Measurements from ENCODE around the gene VIM. TPM values are rescaled to one million over a fixed set of nuclear protein-coding genes. Genes with fewer than 3 reads are reported as not detected.
A peak's percentile ranks its signal among the peaks of the same experiment; 100 is the strongest.

Gene VIM
- total and polyA plus RNA-seq, 10 donors = 510 to 2,377 (median 1,295) TPM

DNA sequence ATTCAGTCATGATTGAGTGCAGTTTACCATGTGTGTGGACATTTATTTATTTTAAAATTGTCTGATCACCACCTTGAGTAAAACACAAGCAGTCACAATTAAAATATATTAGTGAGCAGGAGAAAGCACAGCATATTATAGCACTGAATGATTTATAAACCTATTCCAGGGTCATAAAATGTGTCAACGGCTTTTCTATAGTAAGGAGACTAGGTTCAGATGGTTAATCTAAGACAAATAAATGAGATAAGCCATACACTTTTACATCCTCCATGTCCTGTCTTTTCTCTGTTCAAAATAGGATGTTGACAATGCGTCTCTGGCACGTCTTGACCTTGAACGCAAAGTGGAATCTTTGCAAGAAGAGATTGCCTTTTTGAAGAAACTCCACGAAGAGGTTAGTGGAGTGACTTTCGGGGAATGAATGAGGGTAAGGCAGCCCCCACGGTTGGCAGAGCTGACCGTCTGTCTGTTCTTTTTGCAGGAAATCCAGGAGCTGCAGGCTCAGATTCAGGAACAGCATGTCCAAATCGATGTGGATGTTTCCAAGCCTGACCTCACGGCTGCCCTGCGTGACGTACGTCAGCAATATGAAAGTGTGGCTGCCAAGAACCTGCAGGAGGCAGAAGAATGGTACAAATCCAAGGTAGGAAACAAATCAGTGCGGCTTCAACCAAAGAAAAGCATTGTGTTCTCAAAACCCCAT lies 5.4 kb downstream of the VIM start:
- peak in 2 of 3 donors; percentile 55 to 67 for TF ChIP-seq POLR2AphosphoS5 (IDR thresholded peaks at IDR 0.05)
- no peak for TF ChIP-seq POLR2A (IDR thresholded peaks at IDR 0.05)
- DNase-seq = no peak
- H3K36me3 ChIP-seq = peaks cover 18 to 82% (median 74%) of the 10 kb centered on the region in 6 donors
- H3K27me3 ChIP-seq (replicated peaks in 1 of 7) = no peaks in the 10 kb centered on the region
- 60 to 76% (median 71%) methylated on average over 14 of the region's 14 CpGs for WGBS, 5 donors
- no peaks in the 10 kb centered on the region for H3K9me3 ChIP-seq
- intact Hi-C loops (cut with DNase I; ENCODE audit: low total_unique reads) = no loop called here
- H3K27ac ChIP-seq = peak overlapping the region in 7 of 8 donors; percentile 30 to 100 (median 99)
- H3K4me1 ChIP-seq = peaks cover 3 to 79% (median 63%) of the 10 kb centered on the region in 6 donors
- H3K4me3 ChIP-seq = peak overlapping the region in 6 of 8 donors; percentile 94 to 99 (median 96)

DNA sequence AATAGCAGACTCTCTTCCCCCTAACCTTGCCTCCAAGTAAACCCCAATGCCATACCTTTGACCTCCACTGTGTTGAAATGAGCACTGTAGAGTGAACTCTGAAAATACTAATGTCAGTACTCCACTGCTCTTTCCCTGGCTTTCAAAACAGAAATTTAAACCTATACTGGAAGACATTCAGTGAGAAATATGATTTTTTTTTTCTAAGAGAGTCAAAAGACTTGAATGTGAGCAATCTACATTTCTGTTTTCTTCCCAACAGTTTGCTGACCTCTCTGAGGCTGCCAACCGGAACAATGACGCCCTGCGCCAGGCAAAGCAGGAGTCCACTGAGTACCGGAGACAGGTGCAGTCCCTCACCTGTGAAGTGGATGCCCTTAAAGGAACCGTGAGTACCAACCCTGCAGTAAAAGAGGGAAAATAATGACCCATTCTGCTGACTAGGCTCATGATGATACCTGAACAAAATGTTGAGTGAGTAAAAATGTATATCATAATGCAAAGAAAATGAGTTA lies 6.4 kb downstream of the VIM start:
- WGBS, 5 donors = 74 to 83% (median 78%) methylated on average over 5 of the region's 5 CpGs
- intact Hi-C loops (cut with DNase I; ENCODE audit: low total_unique reads) = no loop called here
- no peaks in the 10 kb centered on the region for H3K9me3 ChIP-seq
- H3K27me3 ChIP-seq (replicated peaks in 1 of 7) = no peaks in the 10 kb centered on the region
- TF ChIP-seq POLR2AphosphoS5 (IDR thresholded peaks at IDR 0.05) (no peak), POLR2A (IDR thresholded peaks at IDR 0.05) (no peak)
- peaks cover 18 to 86% (median 75%) of the 10 kb centered on the region in 6 donors for H3K36me3 ChIP-seq
- no peak for DNase-seq
- peaks cover 3 to 79% (median 63%) of the 10 kb centered on the region in 6 donors for H3K4me1 ChIP-seq
- peak overlapping the region in 6 of 8 donors; percentile 4 to 99 (median 96) for H3K4me3 ChIP-seq
- H3K27ac ChIP-seq = peak overlapping the region in 7 of 8 donors; percentile 2 to 100 (median 51)

DNA sequence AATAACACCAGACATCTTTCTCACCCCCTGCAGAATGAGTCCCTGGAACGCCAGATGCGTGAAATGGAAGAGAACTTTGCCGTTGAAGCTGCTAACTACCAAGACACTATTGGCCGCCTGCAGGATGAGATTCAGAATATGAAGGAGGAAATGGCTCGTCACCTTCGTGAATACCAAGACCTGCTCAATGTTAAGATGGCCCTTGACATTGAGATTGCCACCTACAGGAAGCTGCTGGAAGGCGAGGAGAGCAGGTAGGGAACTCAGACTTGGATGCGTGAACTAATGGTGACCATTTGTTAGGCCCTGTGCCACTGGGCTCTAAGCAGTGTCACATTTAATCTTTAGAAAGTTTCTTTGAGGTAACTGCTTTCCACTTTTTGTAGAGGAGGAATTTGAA lies 7.1 kb downstream of the VIM start:
- Histone ChIP-seq H3K4me1 (peaks cover 3 to 79% (median 63%) of the 10 kb centered on the region in 6 donors), H3K27me3 (replicated peaks in 1 of 7) (no peaks in the 10 kb centered on the region), H3K27ac (peak overlapping the region in 5 of 8 donors; percentile 10 to 100 (median 45)), H3K36me3 (peaks cover 18 to 86% (median 75%) of the 10 kb centered on the region in 6 donors), H3K4me3 (peak overlapping the region in 5 of 8 donors; percentile 95 to 99 (median 97)), H3K9me3 (no peaks in the 10 kb centered on the region)
- 67 to 77% (median 69%) methylated on average over 8 of the region's 8 CpGs for WGBS, 5 donors
- peak in 1 of 3 donors; percentile 39 for TF ChIP-seq POLR2AphosphoS5 (IDR thresholded peaks at IDR 0.05)
- TF ChIP-seq, protein P1, sequence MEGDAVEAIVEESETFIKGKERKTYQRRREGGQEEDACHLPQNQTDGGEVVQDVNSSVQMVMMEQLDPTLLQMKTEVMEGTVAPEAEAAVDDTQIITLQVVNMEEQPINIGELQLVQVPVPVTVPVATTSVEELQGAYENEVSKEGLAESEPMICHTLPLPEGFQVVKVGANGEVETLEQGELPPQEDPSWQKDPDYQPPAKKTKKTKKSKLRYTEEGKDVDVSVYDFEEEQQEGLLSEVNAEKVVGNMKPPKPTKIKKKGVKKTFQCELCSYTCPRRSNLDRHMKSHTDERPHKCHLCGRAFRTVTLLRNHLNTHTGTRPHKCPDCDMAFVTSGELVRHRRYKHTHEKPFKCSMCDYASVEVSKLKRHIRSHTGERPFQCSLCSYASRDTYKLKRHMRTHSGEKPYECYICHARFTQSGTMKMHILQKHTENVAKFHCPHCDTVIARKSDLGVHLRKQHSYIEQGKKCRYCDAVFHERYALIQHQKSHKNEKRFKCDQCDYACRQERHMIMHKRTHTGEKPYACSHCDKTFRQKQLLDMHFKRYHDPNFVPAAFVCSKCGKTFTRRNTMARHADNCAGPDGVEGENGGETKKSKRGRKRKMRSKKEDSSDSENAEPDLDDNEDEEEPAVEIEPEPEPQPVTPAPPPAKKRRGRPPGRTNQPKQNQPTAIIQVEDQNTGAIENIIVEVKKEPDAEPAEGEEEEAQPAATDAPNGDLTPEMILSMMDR (IDR thresholded peaks at IDR 0.05 in 8 of 11, conservative IDR thresholded peaks at IDR 0.05 in 3 of 11) = no peak
- intact Hi-C loops (cut with DNase I; ENCODE audit: low total_unique reads) = no loop called here
- DNase-seq = no peak

DNA sequence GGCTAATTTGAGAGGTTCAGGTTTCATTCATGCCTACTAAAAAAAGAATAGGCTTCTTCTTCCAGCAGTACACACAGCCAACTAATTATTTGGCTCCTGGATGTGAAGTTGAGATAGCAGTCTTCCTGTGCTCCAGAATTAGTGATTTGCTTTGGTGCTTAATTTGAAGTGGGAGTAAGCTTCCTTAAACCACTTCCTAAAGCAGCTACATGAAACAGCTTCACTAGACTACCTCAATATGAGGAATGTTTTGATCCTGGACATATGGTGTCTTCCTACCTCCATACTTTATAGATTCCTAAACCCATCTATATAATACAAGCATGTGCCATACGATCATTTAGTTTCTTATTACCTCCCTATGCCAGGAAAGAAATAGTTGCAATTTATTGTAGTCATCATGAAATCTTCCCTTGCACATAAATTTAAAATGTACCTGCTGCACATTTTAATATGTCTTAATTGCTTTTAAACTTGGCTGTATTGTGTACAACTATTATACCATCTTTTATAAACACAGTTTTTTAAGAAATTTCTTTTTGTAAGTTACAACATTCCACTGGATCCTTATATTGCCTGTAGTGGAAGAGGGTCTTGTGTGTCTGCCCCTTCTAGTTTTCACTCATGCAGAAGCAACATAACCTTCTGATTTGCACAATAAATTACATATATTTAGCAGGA lies 8.6 kb downstream of the VIM start:
- Histone ChIP-seq H3K27me3 (replicated peaks in 1 of 7) (no peaks in the 10 kb centered on the region), H3K4me3 (peak overlapping the region in 1 of 8 donors; percentile 4), H3K27ac (peak overlapping the region in 3 of 8 donors; percentile 3 to 99 (median 45)), H3K36me3 (peaks cover 18 to 74% (median 67%) of the 10 kb centered on the region in 6 donors), H3K9me3 (no peaks in the 10 kb centered on the region), H3K4me1 (peaks cover 3 to 69% (median 53%) of the 10 kb centered on the region in 6 donors)
- 26 to 78% (median 54%) methylated on average over 1 of the region's 1 CpG for WGBS, 5 donors
- intact Hi-C loops (cut with DNase I; ENCODE audit: low total_unique reads) = no loop called here
- TF ChIP-seq POLR2A (IDR thresholded peaks at IDR 0.05) = no peak
- TF ChIP-seq POLR2AphosphoS5 (IDR thresholded peaks at IDR 0.05) = no peak
- DNase-seq = no peak

DNA sequence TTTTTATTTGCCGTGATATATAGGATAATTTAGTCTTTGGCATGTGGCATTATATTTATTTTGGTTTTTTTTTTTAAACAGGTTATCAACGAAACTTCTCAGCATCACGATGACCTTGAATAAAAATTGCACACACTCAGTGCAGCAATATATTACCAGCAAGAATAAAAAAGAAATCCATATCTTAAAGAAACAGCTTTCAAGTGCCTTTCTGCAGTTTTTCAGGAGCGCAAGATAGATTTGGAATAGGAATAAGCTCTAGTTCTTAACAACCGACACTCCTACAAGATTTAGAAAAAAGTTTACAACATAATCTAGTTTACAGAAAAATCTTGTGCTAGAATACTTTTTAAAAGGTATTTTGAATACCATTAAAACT lies 9.1 kb downstream of the VIM start:
- intact Hi-C loops (cut with DNase I; ENCODE audit: low total_unique reads) = no loop called here
- Histone ChIP-seq H3K4me1 (peaks cover 3 to 64% (median 48%) of the 10 kb centered on the region in 6 donors), H3K27me3 (replicated peaks in 1 of 7) (no peaks in the 10 kb centered on the region), H3K36me3 (peaks cover 18 to 69% (median 62%) of the 10 kb centered on the region in 6 donors), H3K27ac (peak overlapping the region in 1 of 8 donors; percentile 99), H3K9me3 (no peaks in the 10 kb centered on the region), H3K4me3 (no peak overlapping the region)
- TF ChIP-seq POLR2A (IDR thresholded peaks at IDR 0.05) = no peak
- TF ChIP-seq, protein P1 (IDR thresholded peaks at IDR 0.05 in 8 of 11, conservative IDR thresholded peaks at IDR 0.05 in 3 of 11) = no peak
- no peak for TF ChIP-seq POLR2AphosphoS5 (IDR thresholded peaks at IDR 0.05)
- DNase-seq = no peak
- WGBS, 5 donors = 74 to 88% (median 84%) methylated on average over 5 of the region's 5 CpGs
